Measurements from ENCODE around the gene EPHA3.

The EPHA3 gene

DNA sequence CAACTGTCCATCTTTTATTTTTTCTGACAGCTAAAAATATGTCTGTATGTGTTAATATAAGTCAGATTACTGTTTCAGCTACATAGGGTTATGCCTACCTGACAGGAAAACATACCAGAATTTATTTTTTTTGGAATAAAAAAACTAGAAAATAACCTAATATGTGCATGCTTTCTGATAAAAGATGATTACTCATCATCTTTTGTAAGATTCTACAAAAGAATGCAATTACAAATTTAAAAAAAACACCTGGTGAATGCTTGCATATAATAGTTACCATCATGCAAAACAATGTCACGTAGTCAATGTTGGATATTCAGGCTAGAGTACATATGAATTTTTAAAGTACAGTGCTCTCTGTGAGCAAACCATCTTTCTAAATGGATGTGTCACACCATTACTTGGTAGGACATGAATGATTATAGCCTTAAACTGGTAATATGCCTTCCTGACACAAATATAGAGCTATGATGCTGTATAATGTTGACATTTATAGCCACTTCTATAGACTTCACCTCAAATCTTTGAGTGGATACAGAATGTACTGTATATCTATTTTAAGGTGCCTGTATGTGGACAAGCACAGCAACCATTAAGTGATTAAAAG lies 180.6 kb downstream of the EPHA3 start:
- TF ChIP-seq, protein P1, sequence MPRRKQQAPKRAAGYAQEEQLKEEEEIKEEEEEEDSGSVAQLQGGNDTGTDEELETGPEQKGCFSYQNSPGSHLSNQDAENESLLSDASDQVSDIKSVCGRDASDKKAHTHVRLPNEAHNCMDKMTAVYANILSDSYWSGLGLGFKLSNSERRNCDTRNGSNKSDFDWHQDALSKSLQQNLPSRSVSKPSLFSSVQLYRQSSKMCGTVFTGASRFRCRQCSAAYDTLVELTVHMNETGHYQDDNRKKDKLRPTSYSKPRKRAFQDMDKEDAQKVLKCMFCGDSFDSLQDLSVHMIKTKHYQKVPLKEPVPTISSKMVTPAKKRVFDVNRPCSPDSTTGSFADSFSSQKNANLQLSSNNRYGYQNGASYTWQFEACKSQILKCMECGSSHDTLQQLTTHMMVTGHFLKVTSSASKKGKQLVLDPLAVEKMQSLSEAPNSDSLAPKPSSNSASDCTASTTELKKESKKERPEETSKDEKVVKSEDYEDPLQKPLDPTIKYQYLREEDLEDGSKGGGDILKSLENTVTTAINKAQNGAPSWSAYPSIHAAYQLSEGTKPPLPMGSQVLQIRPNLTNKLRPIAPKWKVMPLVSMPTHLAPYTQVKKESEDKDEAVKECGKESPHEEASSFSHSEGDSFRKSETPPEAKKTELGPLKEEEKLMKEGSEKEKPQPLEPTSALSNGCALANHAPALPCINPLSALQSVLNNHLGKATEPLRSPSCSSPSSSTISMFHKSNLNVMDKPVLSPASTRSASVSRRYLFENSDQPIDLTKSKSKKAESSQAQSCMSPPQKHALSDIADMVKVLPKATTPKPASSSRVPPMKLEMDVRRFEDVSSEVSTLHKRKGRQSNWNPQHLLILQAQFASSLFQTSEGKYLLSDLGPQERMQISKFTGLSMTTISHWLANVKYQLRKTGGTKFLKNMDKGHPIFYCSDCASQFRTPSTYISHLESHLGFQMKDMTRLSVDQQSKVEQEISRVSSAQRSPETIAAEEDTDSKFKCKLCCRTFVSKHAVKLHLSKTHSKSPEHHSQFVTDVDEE (CRISPR knock-in tag; IDR thresholded peaks at IDR 0.05): no peak
- no peak for TF ChIP-seq GLIS3 (CRISPR knock-in tag; IDR thresholded peaks at IDR 0.05)
- TF ChIP-seq ZNF8 (CRISPR knock-in tag; IDR thresholded peaks at IDR 0.05): no peak
- no peak for TF ChIP-seq ARNTL (CRISPR knock-in tag; IDR thresholded peaks at IDR 0.05; ENCODE audit: borderline replicate concordance, low read depth)
- TF ChIP-seq PPARA (CRISPR knock-in tag; IDR thresholded peaks at IDR 0.05; ENCODE audit: borderline replicate concordance): no peak
- no peak for TF ChIP-seq ZNF565 (CRISPR knock-in tag; conservative IDR thresholded peaks at IDR 0.05; ENCODE audit: low read depth)
- no peak for TF ChIP-seq OSR1 (CRISPR knock-in tag; IDR thresholded peaks at IDR 0.05)
- TF ChIP-seq ESRRG (CRISPR knock-in tag; IDR thresholded peaks at IDR 0.05): no peak
- TF ChIP-seq POU6F1 (CRISPR knock-in tag; IDR thresholded peaks at IDR 0.05; ENCODE audit: borderline replicate concordance, low read depth): no peak
- TF ChIP-seq, protein P2, sequence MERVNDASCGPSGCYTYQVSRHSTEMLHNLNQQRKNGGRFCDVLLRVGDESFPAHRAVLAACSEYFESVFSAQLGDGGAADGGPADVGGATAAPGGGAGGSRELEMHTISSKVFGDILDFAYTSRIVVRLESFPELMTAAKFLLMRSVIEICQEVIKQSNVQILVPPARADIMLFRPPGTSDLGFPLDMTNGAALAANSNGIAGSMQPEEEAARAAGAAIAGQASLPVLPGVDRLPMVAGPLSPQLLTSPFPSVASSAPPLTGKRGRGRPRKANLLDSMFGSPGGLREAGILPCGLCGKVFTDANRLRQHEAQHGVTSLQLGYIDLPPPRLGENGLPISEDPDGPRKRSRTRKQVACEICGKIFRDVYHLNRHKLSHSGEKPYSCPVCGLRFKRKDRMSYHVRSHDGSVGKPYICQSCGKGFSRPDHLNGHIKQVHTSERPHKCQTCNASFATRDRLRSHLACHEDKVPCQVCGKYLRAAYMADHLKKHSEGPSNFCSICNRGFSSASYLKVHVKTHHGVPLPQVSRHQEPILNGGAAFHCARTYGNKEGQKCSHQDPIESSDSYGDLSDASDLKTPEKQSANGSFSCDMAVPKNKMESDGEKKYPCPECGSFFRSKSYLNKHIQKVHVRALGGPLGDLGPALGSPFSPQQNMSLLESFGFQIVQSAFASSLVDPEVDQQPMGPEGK (CRISPR knock-in tag; IDR thresholded peaks at IDR 0.05; ENCODE audit: borderline replicate concordance): no peak
- no peak for TF ChIP-seq ZFP30 (CRISPR knock-in tag; IDR thresholded peaks at IDR 0.05)
- no peak for TF ChIP-seq TCF4 (CRISPR knock-in tag; IDR thresholded peaks at IDR 0.05; ENCODE audit: borderline replicate concordance)
- no peak for TF ChIP-seq SNAI2 (CRISPR knock-in tag; IDR thresholded peaks at IDR 0.05)
- no peak for TF ChIP-seq CSRNP3 (CRISPR knock-in tag; IDR thresholded peaks at IDR 0.05)
- no peak for TF ChIP-seq RARB (CRISPR knock-in tag; IDR thresholded peaks at IDR 0.05)
- no peak for TF ChIP-seq CSDC2 (CRISPR knock-in tag; IDR thresholded peaks at IDR 0.05)
- no peak for TF ChIP-seq ISL1 (CRISPR knock-in tag; IDR thresholded peaks at IDR 0.05)
- no peak for ATAC-seq

DNA sequence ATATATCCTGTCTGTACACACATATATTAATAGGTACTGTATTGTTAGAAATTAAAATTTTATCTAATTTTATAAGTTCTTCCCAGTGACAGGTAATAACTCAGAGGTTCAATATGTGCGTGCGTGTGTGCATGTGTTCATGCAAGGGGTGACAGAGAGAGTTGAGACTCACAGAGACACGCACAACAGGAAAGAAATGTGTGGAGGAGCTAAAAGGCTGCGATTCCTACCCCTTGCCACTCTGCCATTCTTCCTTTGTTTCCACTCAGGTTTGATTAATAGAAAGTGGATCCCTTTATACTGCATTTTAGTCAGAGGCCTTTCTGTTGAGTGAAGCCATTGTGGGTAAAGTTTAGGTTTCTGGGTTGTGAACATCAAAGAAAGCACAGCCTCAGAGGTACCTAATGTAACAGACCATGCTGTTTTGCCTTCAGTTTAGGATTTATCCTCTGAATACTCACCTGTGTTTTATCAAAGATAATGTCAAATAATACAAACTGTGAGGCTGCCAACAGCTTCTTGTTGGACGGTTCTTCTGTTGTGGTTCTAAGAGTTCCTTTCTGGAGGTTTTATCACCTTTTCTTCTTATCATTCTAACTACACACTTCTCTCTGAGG lies 182.3 kb downstream of the EPHA3 start:
- TF ChIP-seq BACH2 (CRISPR knock-in tag; IDR thresholded peaks at IDR 0.05; ENCODE audit: borderline replicate concordance): no peak
- ATAC-seq: no peak

DNA sequence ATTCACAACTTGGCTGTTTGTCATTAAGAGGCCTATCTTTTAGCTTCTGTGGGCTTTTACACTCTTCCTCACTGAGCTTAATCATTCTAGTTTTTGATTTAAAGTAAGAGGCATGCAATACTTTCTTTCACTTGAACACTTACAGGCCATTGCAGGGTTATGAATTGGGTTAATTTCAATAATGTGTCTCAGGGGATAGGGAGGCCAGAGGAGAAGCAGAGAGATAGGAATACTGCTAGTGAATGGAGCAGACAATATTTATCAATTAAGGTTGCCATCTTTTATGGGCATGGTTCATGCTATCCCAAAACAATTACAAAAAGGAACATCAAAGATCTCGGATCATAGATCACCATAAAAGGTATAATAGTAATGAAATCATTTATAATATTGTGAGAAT lies 189.8 kb downstream of the EPHA3 start:
- ATAC-seq: no peak
- TF ChIP-seq RARB (CRISPR knock-in tag; IDR thresholded peaks at IDR 0.05): no peak
- TF ChIP-seq, protein P1 (CRISPR knock-in tag; IDR thresholded peaks at IDR 0.05): no peak
- no peak for TF ChIP-seq TCF4 (CRISPR knock-in tag; IDR thresholded peaks at IDR 0.05; ENCODE audit: borderline replicate concordance)
- TF ChIP-seq CSRNP3 (CRISPR knock-in tag; IDR thresholded peaks at IDR 0.05): no peak
- TF ChIP-seq ESRRG (CRISPR knock-in tag; IDR thresholded peaks at IDR 0.05): no peak
- no peak for TF ChIP-seq ZNF70 (CRISPR knock-in tag; IDR thresholded peaks at IDR 0.05)
- TF ChIP-seq BACH2 (CRISPR knock-in tag; IDR thresholded peaks at IDR 0.05; ENCODE audit: borderline replicate concordance): no peak
- TF ChIP-seq ZNF8 (CRISPR knock-in tag; IDR thresholded peaks at IDR 0.05): no peak
- no peak for TF ChIP-seq POU6F1 (CRISPR knock-in tag; IDR thresholded peaks at IDR 0.05; ENCODE audit: borderline replicate concordance, low read depth)
- TF ChIP-seq, protein P2 (CRISPR knock-in tag; IDR thresholded peaks at IDR 0.05; ENCODE audit: borderline replicate concordance): no peak
- no peak for TF ChIP-seq ARNTL (CRISPR knock-in tag; IDR thresholded peaks at IDR 0.05; ENCODE audit: borderline replicate concordance, low read depth)
